ENCODE measurements around the gene INAVA.

INAVA gene

DNA sequence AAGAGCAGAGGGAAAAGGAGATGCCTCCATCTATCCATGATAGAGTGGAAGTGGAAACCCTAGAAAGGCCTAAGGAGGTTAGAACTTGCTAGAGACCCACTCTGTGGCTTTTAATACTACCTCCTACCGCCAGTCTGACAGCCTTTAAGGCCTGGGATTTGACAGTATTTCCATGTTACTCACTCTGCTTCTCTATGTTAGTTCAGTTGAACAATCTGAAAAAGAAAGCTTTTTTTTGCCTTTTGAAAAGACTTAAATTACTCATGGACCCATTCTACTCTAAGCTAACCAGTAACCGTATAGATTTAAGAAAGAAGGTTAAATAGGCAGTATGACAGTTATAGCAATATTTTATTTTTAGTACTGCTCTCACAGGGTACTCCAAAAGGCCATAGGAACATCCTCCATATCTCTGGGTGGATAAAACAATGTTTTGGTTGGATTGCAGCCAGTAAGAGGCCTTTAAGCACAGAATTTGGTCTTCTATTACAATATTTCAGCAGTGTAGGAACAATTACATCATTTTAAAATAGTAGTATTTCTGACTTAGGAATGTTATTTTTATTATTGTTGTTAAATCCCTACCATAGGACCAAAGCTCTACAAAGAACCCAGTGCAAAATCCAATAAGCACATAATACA is 37.9 kb upstream of the INAVA start:
- no peak for TF ChIP-seq CTCF (IDR thresholded peaks at IDR 0.05; ENCODE audit: low read depth, low read length)
- Histone ChIP-seq H3K9me3 (ENCODE audit: severe bottlenecking) (no peaks in the 10 kb centered on the region), H3K27me3 (ENCODE audit: insufficient read depth, low read depth, severe bottlenecking) (no peaks in the 10 kb centered on the region), H3K36me3 (peaks cover 61% of the 10 kb centered on the region), H3K4me3 (ENCODE audit: low read depth, low read length) (no peak overlapping the region), H3K27ac (no peak overlapping the region)
- no peak for DNase-seq

- H3K36me3 ChIP-seq = peaks cover 54% of the 10 kb centered on the region
- H3K27ac ChIP-seq = no peak overlapping the region
- H3K9me3 ChIP-seq (ENCODE audit: severe bottlenecking) = no peaks in the 10 kb centered on the region
- no peaks in the 10 kb centered on the region for H3K27me3 ChIP-seq (ENCODE audit: insufficient read depth, low read depth, severe bottlenecking)
- no peak for TF ChIP-seq CTCF (IDR thresholded peaks at IDR 0.05; ENCODE audit: low read depth, low read length)
- no peak overlapping the region for H3K4me3 ChIP-seq (ENCODE audit: low read depth, low read length)
- no peak for DNase-seq
Observed at GRCh38 chr1:200857804-200858203, 36.9 kb upstream of the INAVA start.

GRCh38 chr1:200861937-200862647 is 32.6 kb upstream of the INAVA start:
- Histone ChIP-seq H3K36me3 (peaks cover 26% of the 10 kb centered on the region), H3K27me3 (ENCODE audit: insufficient read depth, low read depth, severe bottlenecking) (no peaks in the 10 kb centered on the region), H3K4me3 (ENCODE audit: low read depth, low read length) (no peak overlapping the region), H3K9me3 (ENCODE audit: severe bottlenecking) (no peaks in the 10 kb centered on the region), H3K27ac (no peak overlapping the region)
- TF ChIP-seq CTCF (IDR thresholded peaks at IDR 0.05; ENCODE audit: low read depth, low read length) = no peak
- DNase-seq = no peak

- no peak for TF ChIP-seq CTCF (IDR thresholded peaks at IDR 0.05; ENCODE audit: low read depth, low read length)
- Histone ChIP-seq H3K27ac (no peak overlapping the region), H3K9me3 (ENCODE audit: severe bottlenecking) (no peaks in the 10 kb centered on the region), H3K4me3 (ENCODE audit: low read depth, low read length) (no peak overlapping the region), H3K36me3 (peaks cover 18% of the 10 kb centered on the region), H3K27me3 (ENCODE audit: insufficient read depth, low read depth, severe bottlenecking) (no peaks in the 10 kb centered on the region)
- no peak for DNase-seq
Observed at GRCh38 chr1:200862713-200863415, 31.8 kb upstream of the INAVA start.

DNA sequence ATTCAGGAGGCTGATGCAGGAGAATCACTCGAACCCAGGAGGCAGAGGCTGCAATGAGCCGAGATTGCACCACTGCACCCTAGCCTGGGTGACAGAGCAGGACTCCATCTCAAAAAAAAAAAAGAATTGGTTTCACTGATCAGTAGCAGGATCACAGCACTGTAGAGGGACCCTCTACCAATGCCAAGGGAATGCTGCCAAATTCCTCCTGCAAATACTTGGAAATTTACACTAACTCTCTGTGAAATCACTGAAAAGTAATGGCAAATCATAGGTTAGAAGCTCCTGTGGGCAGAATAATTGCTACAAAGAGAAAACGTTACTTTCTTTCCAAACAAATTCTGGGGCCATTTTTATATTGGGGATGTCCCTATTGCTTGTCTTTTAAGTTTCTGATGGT is 28.6 kb upstream of the INAVA start:
- Histone ChIP-seq H3K9me3 (ENCODE audit: severe bottlenecking) (no peaks in the 10 kb centered on the region), H3K27ac (no peak overlapping the region), H3K27me3 (ENCODE audit: insufficient read depth, low read depth, severe bottlenecking) (no peaks in the 10 kb centered on the region), H3K36me3 (peaks cover 10% of the 10 kb centered on the region), H3K4me3 (ENCODE audit: low read depth, low read length) (no peak overlapping the region)
- no peak for DNase-seq
- no peak for TF ChIP-seq CTCF (IDR thresholded peaks at IDR 0.05; ENCODE audit: low read depth, low read length)

Data from WERI-Rb-1 (cell line).